Measurements from ENCODE around the gene WSCD1. TPM values are rescaled to one million over a fixed set of nuclear protein-coding genes. Genes with fewer than 3 reads are reported as not detected.

Gene WSCD1
- total RNA-seq, 3 donors from 2014 or later (not counting 1 experiment from before 2014, with no cell fraction given): 0.47 to 2.1 (median 1.9) TPM

GRCh38 chr17:6172642-6173330, 102.6 kb downstream of the WSCD1 start:
- intact Hi-C loops (cut with micrococcal nuclease): no loop called here
- H3K36me3 Mint-ChIP-seq: no peaks in the 10 kb centered on the region
- no peak for TF ChIP-seq CTCF (IDR thresholded peaks at IDR 0.05)
- Histone ChIP-seq H3K36me3 (ENCODE audit: control insufficient read depth, insufficient read depth, low read length) (no peaks in the 10 kb centered on the region), H3K9me3 (ENCODE audit: control insufficient read depth, insufficient read depth, low read length) (no peaks in the 10 kb centered on the region), H3K27ac (ENCODE audit: low read length) (no peak overlapping the region), H3K4me1 (ENCODE audit: control insufficient read depth, insufficient read depth, low read length) (no peaks in the 10 kb centered on the region), H3K4me3 (ENCODE audit: low read length) (no peak overlapping the region), H3K27me3 (ENCODE audit: control insufficient read depth, insufficient read depth, low read length) (no peaks in the 10 kb centered on the region)
- H3K9me3 Mint-ChIP-seq: no peaks in the 10 kb centered on the region
- no peak for ATAC-seq
- H3K4me3 Mint-ChIP-seq: no peak overlapping the region
- 73% methylated on average over 9 of the region's 9 CpGs for WGBS (ENCODE audit: insufficient coverage)
- no peak overlapping the region for H3K27ac Mint-ChIP-seq
- H3K27me3 Mint-ChIP-seq (ENCODE audit: low read depth in 2 of 2): peaks cover 0 to 5% of the 10 kb centered on the region in 2 donors
- no peak for DNase-seq
- H3K4me1 Mint-ChIP-seq: peaks cover 9 to 13% of the 10 kb centered on the region in 2 donors

- no peak for DNase-seq
- H3K9me3 Mint-ChIP-seq: no peaks in the 10 kb centered on the region
- no peak overlapping the region for H3K27ac ChIP-seq (ENCODE audit: low read length)
- TF ChIP-seq CTCF (IDR thresholded peaks at IDR 0.05): no peak
- no peak for ATAC-seq
- no peak overlapping the region for H3K4me3 ChIP-seq (ENCODE audit: low read length)
- no peaks in the 10 kb centered on the region for H3K27me3 Mint-ChIP-seq (ENCODE audit: low read depth in 2 of 2)
- H3K9me3 ChIP-seq (ENCODE audit: control insufficient read depth, insufficient read depth, low read length): no peaks in the 10 kb centered on the region
- H3K27me3 ChIP-seq (ENCODE audit: control insufficient read depth, insufficient read depth, low read length): no peaks in the 10 kb centered on the region
- WGBS (ENCODE audit: insufficient coverage): 82% methylated on average over 2 of the region's 2 CpGs
- no peaks in the 10 kb centered on the region for H3K36me3 ChIP-seq (ENCODE audit: control insufficient read depth, insufficient read depth, low read length)
- no peaks in the 10 kb centered on the region for H3K4me1 ChIP-seq (ENCODE audit: control insufficient read depth, insufficient read depth, low read length)
- peaks cover 9 to 13% of the 10 kb centered on the region in 2 donors for H3K4me1 Mint-ChIP-seq
- no peaks in the 10 kb centered on the region for H3K36me3 Mint-ChIP-seq
- no peak overlapping the region for H3K27ac Mint-ChIP-seq
- intact Hi-C loops (cut with micrococcal nuclease): no loop called here
- H3K4me3 Mint-ChIP-seq: no peak overlapping the region
Measured at GRCh38 chr17:6173653-6174052, 103.5 kb downstream of the WSCD1 start.
